ENCODE measurements around the gene DFFB. TPM values are rescaled to one million over a fixed set of nuclear protein-coding genes. Genes with fewer than 3 reads are reported as not detected.

DFFB gene
- total and polyA plus RNA-seq, 7 donors, result 1.1 to 2.4 (median 1.9) TPM

DNA sequence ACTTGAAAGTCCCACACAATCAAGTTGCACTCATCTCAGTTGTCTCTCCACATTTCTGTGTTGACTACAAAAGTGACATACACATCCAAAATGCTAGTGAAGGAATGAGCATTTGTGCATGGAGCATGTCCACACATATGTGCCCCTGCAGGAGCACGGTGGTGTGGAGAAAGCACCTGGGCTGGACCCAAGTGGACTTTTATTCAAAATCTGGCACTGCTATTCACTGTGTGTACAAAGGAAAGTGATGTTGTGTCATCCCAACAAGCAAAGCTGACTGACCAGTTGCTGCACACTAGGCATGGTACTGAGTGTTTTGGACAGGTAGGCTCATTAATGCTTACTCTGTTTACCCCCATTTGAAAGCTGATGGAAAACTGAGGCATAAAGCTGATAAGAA, 19.6 kb upstream of the DFFB start:
- 94 to 100% (median 98%) methylated on average over 1 of the region's 1 CpG for WGBS, 3 donors
- TF ChIP-seq, protein P1, sequence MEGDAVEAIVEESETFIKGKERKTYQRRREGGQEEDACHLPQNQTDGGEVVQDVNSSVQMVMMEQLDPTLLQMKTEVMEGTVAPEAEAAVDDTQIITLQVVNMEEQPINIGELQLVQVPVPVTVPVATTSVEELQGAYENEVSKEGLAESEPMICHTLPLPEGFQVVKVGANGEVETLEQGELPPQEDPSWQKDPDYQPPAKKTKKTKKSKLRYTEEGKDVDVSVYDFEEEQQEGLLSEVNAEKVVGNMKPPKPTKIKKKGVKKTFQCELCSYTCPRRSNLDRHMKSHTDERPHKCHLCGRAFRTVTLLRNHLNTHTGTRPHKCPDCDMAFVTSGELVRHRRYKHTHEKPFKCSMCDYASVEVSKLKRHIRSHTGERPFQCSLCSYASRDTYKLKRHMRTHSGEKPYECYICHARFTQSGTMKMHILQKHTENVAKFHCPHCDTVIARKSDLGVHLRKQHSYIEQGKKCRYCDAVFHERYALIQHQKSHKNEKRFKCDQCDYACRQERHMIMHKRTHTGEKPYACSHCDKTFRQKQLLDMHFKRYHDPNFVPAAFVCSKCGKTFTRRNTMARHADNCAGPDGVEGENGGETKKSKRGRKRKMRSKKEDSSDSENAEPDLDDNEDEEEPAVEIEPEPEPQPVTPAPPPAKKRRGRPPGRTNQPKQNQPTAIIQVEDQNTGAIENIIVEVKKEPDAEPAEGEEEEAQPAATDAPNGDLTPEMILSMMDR (IDR thresholded peaks at IDR 0.05), result no peak
- Histone ChIP-seq H3K9me3 (peaks cover 3% of the 10 kb centered on the region), H3K27me3 (ENCODE audit: insufficient read depth in 3 of 3, low read length in 2 of 3) (no peaks in the 10 kb centered on the region), H3K4me1 (no peaks in the 10 kb centered on the region), H3K27ac (no peak overlapping the region), H3K4me3 (no peak overlapping the region), H3K36me3 (ENCODE audit: insufficient read depth in 1 of 2, low read depth in 1 of 2) (peaks cover 15 to 97% of the 10 kb centered on the region in 2 donors)
- DNase-seq (no peak), ATAC-seq (no peak)
- intact Hi-C loops (cut with DNase I), result no loop called here

DNA sequence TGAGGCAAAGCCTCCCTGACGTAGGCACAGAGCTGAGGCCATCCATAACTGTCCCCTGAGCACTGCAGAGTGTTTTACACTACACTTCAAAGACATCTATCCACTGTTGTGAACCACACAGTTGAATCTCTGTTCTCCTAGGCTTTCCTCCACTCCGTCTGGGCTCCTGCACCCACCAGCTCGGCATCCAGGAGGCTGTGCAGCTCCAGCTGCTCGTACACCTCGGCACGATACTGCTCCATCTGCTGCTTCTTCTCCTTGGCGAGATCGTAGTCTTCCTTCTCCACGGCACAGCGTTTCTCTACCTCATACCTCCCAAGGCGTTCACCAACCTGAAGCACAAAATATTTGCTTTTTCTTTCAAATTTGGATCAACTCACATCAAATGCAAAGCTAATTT, 18.5 kb upstream of the DFFB start:
- no peak for DNase-seq
- H3K9me3 ChIP-seq, result peaks cover 3% of the 10 kb centered on the region
- peaks cover 17 to 97% of the 10 kb centered on the region in 2 donors for H3K36me3 ChIP-seq (ENCODE audit: insufficient read depth in 1 of 2, low read depth in 1 of 2)
- intact Hi-C loops (cut with DNase I), result no loop called here
- no peak overlapping the region for H3K4me3 ChIP-seq
- H3K27me3 ChIP-seq (ENCODE audit: insufficient read depth in 3 of 3, low read length in 2 of 3), result no peaks in the 10 kb centered on the region
- H3K27ac ChIP-seq, result no peak overlapping the region
- TF ChIP-seq, protein P1 (IDR thresholded peaks at IDR 0.05), result no peak
- H3K4me1 ChIP-seq, result no peaks in the 10 kb centered on the region
- no peak for ATAC-seq
- 94 to 95% (median 95%) methylated on average over 11 of the region's 11 CpGs for WGBS, 3 donors

DNA sequence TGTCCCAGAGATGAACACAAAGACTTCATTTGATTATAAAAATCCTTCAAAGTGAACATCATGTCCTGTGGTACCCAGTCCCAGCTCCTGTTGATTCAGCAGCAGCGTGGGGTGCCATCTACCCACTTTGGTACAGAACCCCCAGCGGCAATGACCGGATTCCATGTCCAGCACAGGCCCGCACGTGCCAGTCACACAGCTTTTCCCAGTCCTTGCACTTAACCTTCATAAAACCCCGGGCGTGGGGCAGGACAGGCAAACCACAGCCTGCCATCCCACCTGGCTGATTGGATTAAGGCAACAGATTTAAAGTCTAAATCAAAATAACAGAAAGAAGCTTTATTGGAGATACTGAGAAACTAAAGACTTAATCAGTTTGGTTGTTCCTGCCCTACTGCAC, 15.8 kb upstream of the DFFB start:
- intact Hi-C loops (cut with DNase I), result no loop called here
- DNase-seq (no peak), ATAC-seq (no peak)
- WGBS, 3 donors, result 95 to 97% (median 95%) methylated on average over 7 of the region's 7 CpGs
- Histone ChIP-seq H3K36me3 (ENCODE audit: insufficient read depth in 1 of 2, low read depth in 1 of 2) (peaks cover 12 to 97% of the 10 kb centered on the region in 2 donors), H3K4me3 (no peak overlapping the region), H3K27me3 (ENCODE audit: insufficient read depth in 3 of 3, low read length in 2 of 3) (no peaks in the 10 kb centered on the region), H3K27ac (no peak overlapping the region), H3K9me3 (peaks cover 3% of the 10 kb centered on the region), H3K4me1 (no peaks in the 10 kb centered on the region)
- TF ChIP-seq, protein P1 (IDR thresholded peaks at IDR 0.05), result no peak

DNA sequence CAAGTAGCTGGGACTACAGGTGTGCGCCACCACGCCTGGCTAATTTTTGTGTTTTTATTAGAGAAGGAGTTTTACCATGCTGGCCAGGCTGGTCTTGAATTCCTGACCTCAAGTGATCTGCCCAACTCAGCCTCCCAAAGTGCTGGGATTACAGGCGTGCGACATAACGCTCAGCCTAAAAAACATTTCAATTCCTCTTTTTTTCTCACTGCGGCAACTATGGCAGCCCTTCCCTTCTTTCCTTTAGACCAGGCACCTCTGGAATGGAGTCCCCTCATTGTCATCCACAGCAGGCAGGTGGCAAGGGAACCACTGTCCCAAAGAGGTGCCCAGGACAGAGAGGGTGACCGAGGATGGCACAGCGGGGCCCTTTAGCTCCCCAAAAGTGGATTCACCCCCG, 14.4 kb upstream of the DFFB start:
- TF ChIP-seq, protein P1 (IDR thresholded peaks at IDR 0.05), result no peak
- ATAC-seq (no peak), DNase-seq (no peak)
- Histone ChIP-seq H3K4me3 (no peak overlapping the region), H3K4me1 (no peaks in the 10 kb centered on the region), H3K9me3 (no peaks in the 10 kb centered on the region), H3K36me3 (ENCODE audit: insufficient read depth in 1 of 2, low read depth in 1 of 2) (peaks cover 10 to 97% of the 10 kb centered on the region in 2 donors), H3K27ac (no peak overlapping the region), H3K27me3 (ENCODE audit: insufficient read depth in 3 of 3, low read length in 2 of 3) (no peaks in the 10 kb centered on the region)
- intact Hi-C loops (cut with DNase I), result no loop called here
- 92 to 97% (median 93%) methylated on average over 9 of the region's 9 CpGs for WGBS, 3 donors

DNA sequence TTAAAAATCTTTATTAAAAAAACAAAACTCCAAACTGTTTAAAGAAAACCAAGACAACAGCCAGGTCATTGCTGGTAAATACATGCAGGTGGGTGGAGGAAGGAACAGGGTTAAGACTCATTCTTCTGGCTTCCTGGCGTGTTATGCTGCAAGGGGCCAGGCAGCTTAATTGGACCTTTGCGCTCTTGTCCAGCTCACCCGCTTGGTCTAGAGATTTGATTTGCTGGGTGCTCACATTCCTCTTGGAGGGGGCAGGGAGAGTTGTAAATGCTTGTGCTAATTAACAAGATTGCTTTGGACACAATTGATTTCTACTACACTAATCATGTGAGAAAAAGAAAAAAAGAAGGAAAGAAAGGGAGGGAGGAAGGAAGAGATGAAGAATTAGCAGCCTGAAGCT, 10.7 kb upstream of the DFFB start:
- intact Hi-C loops (cut with DNase I), result no loop called here
- DNase-seq, result no peak
- Histone ChIP-seq H3K4me3 (no peak overlapping the region), H3K27ac (no peak overlapping the region), H3K27me3 (ENCODE audit: insufficient read depth in 3 of 3, low read length in 2 of 3) (no peaks in the 10 kb centered on the region), H3K36me3 (ENCODE audit: insufficient read depth in 1 of 2, low read depth in 1 of 2) (peaks cover 11 to 95% of the 10 kb centered on the region in 2 donors), H3K9me3 (no peaks in the 10 kb centered on the region), H3K4me1 (no peaks in the 10 kb centered on the region)
- TF ChIP-seq, protein P1 (IDR thresholded peaks at IDR 0.05), result no peak
- 82 to 88% (median 87%) methylated on average over 3 of the region's 3 CpGs for WGBS, 3 donors
- no peak for ATAC-seq

All from psoas muscle (tissue), 8 donors.